ENCODE data around the gene FOLR3. TPM values are rescaled to one million over a fixed set of nuclear protein-coding genes. Genes with fewer than 3 reads are reported as not detected.
"Not testable (repeated sequence)": the region's sequence is repeated elsewhere in the genome, so short reads cannot be mapped to it uniquely, and the experiment has no call there.

Gene FOLR3
- total RNA-seq, result not detected

- not testable (repeated sequence) for H3K36me3 ChIP-seq; H3K4me3 ChIP-seq; H3K27me3 ChIP-seq; H3K4me1 ChIP-seq; DNase-seq (ENCODE audit: low spot score in 2 of 2); H3K27ac ChIP-seq; H3K9me3 ChIP-seq
- WGBS, result 95% methylated on average over 4 of the region's 4 CpGs
Measured at GRCh38 chr11:72135473-72135872, at the start of gene FOLR3. TSS of gene FOLR3 (plus strand) at chr11:72135725. CDS start at chr11:72135953, 228 bp downstream.

- H3K36me3 ChIP-seq, result peaks cover 19% of the 10 kb centered on the region
- DNase-seq (ENCODE audit: low spot score in 2 of 2), result no peak
- no peaks in the 10 kb centered on the region for H3K9me3 ChIP-seq
- H3K27ac ChIP-seq, result no peak overlapping the region
- WGBS, result 71% methylated on average over 4 of the region's 4 CpGs
- no peak overlapping the region for H3K4me3 ChIP-seq
- peaks cover 17% of the 10 kb centered on the region for H3K4me1 ChIP-seq
- TF ChIP-seq POLR2AphosphoS5 (IDR thresholded peaks at IDR 0.05) (no peak), POLR2A (IDR thresholded peaks at IDR 0.05) (no peak), EP300 (IDR thresholded peaks at IDR 0.05) (no peak)
- TF ChIP-seq, protein P1, sequence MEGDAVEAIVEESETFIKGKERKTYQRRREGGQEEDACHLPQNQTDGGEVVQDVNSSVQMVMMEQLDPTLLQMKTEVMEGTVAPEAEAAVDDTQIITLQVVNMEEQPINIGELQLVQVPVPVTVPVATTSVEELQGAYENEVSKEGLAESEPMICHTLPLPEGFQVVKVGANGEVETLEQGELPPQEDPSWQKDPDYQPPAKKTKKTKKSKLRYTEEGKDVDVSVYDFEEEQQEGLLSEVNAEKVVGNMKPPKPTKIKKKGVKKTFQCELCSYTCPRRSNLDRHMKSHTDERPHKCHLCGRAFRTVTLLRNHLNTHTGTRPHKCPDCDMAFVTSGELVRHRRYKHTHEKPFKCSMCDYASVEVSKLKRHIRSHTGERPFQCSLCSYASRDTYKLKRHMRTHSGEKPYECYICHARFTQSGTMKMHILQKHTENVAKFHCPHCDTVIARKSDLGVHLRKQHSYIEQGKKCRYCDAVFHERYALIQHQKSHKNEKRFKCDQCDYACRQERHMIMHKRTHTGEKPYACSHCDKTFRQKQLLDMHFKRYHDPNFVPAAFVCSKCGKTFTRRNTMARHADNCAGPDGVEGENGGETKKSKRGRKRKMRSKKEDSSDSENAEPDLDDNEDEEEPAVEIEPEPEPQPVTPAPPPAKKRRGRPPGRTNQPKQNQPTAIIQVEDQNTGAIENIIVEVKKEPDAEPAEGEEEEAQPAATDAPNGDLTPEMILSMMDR (IDR thresholded peaks at IDR 0.05), result no peak
- H3K27me3 ChIP-seq, result no peaks in the 10 kb centered on the region
Measured at GRCh38 chr11:72088076-72088808, 47.3 kb upstream of the FOLR3 start.

- Histone ChIP-seq H3K27me3 (no peaks in the 10 kb centered on the region), H3K9me3 (no peaks in the 10 kb centered on the region), H3K4me1 (peaks cover 12% of the 10 kb centered on the region), H3K4me3 (no peak overlapping the region), H3K36me3 (peaks cover 45% of the 10 kb centered on the region), H3K27ac (no peak overlapping the region)
- DNase-seq (ENCODE audit: low spot score in 2 of 2), result peak in 1 of 2 donors; percentile 84
- WGBS, result 23% methylated on average over 4 of the region's 4 CpGs
- TF ChIP-seq, protein P1 (IDR thresholded peaks at IDR 0.05), result peak; percentile 83 to 84
- TF ChIP-seq POLR2A (IDR thresholded peaks at IDR 0.05), result no peak
Measured at GRCh38 chr11:72091292-72091691, 44.2 kb upstream of the FOLR3 start.

- peaks cover 59% of the 10 kb centered on the region for H3K36me3 ChIP-seq
- no peak overlapping the region for H3K4me3 ChIP-seq
- H3K4me1 ChIP-seq, result peaks cover 45% of the 10 kb centered on the region
- H3K27ac ChIP-seq, result no peak overlapping the region
- H3K27me3 ChIP-seq, result no peaks in the 10 kb centered on the region
- 82% methylated on average over 3 of the region's 3 CpGs for WGBS
- TF ChIP-seq, protein P1 (IDR thresholded peaks at IDR 0.05), result no peak
- TF ChIP-seq POLR2AphosphoS5 (IDR thresholded peaks at IDR 0.05) (no peak), EP300 (IDR thresholded peaks at IDR 0.05) (no peak), POLR2A (IDR thresholded peaks at IDR 0.05) (no peak)
- H3K9me3 ChIP-seq, result no peaks in the 10 kb centered on the region
- DNase-seq (ENCODE audit: low spot score in 2 of 2), result no peak
Measured at GRCh38 chr11:72098741-72099140, 36.8 kb upstream of the FOLR3 start.

- TF ChIP-seq POLR2AphosphoS5 (IDR thresholded peaks at IDR 0.05) (no peak), POLR2A (IDR thresholded peaks at IDR 0.05) (no peak), EP300 (IDR thresholded peaks at IDR 0.05) (no peak)
- TF ChIP-seq, protein P1 (IDR thresholded peaks at IDR 0.05), result no peak
- Histone ChIP-seq H3K27me3 (no peaks in the 10 kb centered on the region), H3K9me3 (no peaks in the 10 kb centered on the region), H3K36me3 (peaks cover 48% of the 10 kb centered on the region), H3K27ac (peak overlapping the region; percentile 9), H3K4me3 (no peak overlapping the region), H3K4me1 (peaks cover 52% of the 10 kb centered on the region)
- WGBS, result 81% methylated on average over 3 of the region's 3 CpGs
- no peak for DNase-seq (ENCODE audit: low spot score in 2 of 2)
Measured at GRCh38 chr11:72100009-72100408, 35.5 kb upstream of the FOLR3 start.

GRCh38 chr11:72100462-72100861 is 35.1 kb upstream of the FOLR3 start:
- Histone ChIP-seq H3K4me1 (peaks cover 52% of the 10 kb centered on the region), H3K9me3 (no peaks in the 10 kb centered on the region), H3K36me3 (peaks cover 44% of the 10 kb centered on the region), H3K27me3 (no peaks in the 10 kb centered on the region), H3K27ac (peak overlapping the region; percentile 9), H3K4me3 (no peak overlapping the region)
- 45% methylated on average over 1 of the region's 1 CpG for WGBS
- no peak for DNase-seq (ENCODE audit: low spot score in 2 of 2)
- TF ChIP-seq POLR2A (IDR thresholded peaks at IDR 0.05), result no peak
- TF ChIP-seq EP300 (IDR thresholded peaks at IDR 0.05), result no peak
- TF ChIP-seq, protein P1 (IDR thresholded peaks at IDR 0.05), result no peak
- no peak for TF ChIP-seq POLR2AphosphoS5 (IDR thresholded peaks at IDR 0.05)
